HG02938 (cell line): ENCODE data around the gene NR2C2AP.

Experiments
- ATAC-seq: cut with Tn5 transposase; IDR thresholded peaks from one replicate; pipeline ENCODE4 v1.9.1; 2021; ENCODE audit warnings: mild to moderate bottlenecking, moderate library complexity; ENCODE audit not compliant: unreplicated experiment

The NR2C2AP gene

GRCh38 chr19:19154768-19155494, 48.3 kb downstream of the NR2C2AP start:
- no peak for ATAC-seq

DNA sequence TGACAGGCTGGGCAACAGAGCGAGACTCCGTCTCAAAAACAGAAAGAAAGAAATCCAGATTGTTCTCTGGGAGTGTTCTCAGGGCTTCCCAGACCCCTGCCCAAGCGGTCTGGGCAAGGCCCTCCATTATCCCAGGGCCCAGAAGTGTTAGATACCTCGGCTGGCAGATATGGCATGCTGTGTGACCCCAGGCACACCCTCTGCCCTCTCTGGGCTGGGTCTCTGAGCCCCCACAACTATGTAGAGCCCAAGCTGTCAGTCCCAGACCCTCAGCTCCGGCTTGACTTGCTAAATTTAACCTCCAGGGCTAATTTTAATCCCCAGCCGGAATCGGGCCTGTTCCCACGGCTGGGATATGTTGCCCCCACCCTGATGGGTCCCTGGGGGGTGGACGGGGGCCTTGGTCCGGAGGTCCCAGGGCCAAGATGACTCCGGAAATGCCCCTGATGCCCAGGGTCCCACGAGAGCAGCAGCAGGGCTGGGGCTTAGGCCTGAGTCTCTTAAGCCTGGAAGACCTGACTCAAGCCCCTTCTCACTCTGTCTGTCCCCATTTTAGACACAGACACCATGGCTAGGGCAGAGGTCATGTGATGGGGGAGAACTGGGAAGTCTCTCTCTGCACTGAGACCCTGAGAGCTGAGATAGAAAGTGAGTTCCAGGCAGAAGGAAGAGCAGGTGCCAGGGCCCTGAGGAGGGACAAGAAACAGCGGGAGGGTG, 50.4 kb downstream of the NR2C2AP start:
- no peak for ATAC-seq

GRCh38 chr19:19151418-19151817, 51.8 kb downstream of the NR2C2AP start:
- ATAC-seq = no peak
